ENCODE results near the gene AMN.

DNA sequence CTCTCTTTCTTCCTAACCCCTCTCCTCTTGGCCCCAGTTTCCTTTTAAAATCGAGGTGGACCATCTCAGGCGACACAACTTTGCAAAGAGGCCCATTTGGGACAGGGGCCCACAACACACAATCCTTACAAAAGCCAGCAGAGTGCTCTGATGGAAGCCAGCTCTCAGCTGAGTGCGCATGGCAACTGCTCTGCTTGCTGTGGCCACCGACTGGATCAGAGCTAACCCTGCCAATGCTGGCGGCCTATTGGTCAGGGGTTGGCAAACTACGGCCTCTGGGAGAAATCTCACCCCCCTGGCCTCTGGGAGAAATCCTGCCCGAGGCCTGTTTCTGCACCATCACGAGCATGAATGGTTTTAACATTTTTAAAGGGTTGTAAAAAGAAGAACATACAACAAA is 55.0 kb downstream of the AMN start:
- TF ChIP-seq, protein P1, sequence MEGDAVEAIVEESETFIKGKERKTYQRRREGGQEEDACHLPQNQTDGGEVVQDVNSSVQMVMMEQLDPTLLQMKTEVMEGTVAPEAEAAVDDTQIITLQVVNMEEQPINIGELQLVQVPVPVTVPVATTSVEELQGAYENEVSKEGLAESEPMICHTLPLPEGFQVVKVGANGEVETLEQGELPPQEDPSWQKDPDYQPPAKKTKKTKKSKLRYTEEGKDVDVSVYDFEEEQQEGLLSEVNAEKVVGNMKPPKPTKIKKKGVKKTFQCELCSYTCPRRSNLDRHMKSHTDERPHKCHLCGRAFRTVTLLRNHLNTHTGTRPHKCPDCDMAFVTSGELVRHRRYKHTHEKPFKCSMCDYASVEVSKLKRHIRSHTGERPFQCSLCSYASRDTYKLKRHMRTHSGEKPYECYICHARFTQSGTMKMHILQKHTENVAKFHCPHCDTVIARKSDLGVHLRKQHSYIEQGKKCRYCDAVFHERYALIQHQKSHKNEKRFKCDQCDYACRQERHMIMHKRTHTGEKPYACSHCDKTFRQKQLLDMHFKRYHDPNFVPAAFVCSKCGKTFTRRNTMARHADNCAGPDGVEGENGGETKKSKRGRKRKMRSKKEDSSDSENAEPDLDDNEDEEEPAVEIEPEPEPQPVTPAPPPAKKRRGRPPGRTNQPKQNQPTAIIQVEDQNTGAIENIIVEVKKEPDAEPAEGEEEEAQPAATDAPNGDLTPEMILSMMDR (conservative IDR thresholded peaks at IDR 0.05; ENCODE audit: low read depth, low read length) = no peak
- no peak for TF ChIP-seq EZH2 (IDR thresholded peaks at IDR 0.05; ENCODE audit: borderline replicate concordance, low read depth, low read length, poor library complexity, severe bottlenecking)

All from A673 (cell line).